GM12892 (cell line): ENCODE data around the gene TSEN54.

ENCODE experiments used
- DNase-seq: peaks from one replicate; pipeline ENCODE4 v3.0.0; 2011; ENCODE audit not compliant: insufficient read length
- FAIRE-seq: peaks from 2 replicates; lab custom pipeline; 2011; peaks lifted over from hg19 to GRCh38; lab: Jason Lieb, UNC
- POLR2A ChIP-seq: IDR thresholded peaks from 2 replicates; pipeline ENCODE4 v1.6.1; 2011; ENCODE audit warnings: low read depth, low read length, control low read depth
- POLR2AphosphoS5 ChIP-seq: IDR thresholded peaks from 2 replicates; pipeline ENCODE4 v1.6.1; 2011; ENCODE audit warnings: low read depth, low read length, control low read depth
- TAF1 ChIP-seq: IDR thresholded peaks from 2 replicates; pipeline ENCODE4 v1.6.1; 2011; ENCODE audit warnings: low read depth, mild to moderate bottlenecking, control low read depth, low read length, borderline replicate concordance

TSEN54 gene

DNA sequence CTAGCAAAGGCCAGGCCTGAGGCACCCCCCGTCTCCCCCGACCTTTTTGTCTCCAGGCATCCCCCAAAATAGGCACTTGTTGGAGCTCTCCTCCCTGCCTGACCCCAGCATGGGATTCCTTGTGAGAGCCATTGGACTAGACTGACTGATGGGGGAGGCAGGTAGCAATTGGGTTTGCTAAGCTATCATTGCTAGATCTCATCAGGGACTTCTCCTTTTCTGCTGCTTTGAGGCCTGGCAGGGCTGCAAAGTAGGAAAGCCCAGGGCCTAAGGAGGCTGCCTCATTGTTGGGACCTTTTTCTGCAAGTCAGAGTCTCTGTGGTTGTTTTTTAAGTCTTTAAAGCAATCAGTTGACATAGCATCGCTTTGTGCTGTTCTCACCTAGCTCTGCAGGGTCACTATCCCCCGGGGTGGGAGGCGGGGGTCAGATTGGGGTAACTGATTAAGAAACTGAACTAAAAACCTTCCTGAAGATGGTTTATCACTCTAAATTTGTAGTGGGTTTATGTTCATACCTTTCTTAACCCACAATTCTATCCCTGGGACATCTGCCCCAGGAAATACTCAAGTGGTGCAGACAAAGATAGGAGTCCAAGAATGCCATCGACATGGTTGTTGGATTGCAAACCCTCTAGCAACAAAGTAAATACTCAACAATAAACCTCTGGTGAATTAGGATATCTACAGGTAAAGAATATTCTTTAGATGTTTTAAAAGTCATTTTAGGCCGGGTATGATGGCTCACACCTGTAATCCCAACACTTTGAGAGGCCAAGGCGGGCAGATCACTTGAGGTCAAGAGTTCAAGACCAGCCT is 37.2 kb downstream of the TSEN54 start:
- FAIRE-seq (no peak), DNase-seq (no peak)
- TF ChIP-seq POLR2AphosphoS5 (no peak), POLR2A (no peak), TAF1 (no peak)

DNA sequence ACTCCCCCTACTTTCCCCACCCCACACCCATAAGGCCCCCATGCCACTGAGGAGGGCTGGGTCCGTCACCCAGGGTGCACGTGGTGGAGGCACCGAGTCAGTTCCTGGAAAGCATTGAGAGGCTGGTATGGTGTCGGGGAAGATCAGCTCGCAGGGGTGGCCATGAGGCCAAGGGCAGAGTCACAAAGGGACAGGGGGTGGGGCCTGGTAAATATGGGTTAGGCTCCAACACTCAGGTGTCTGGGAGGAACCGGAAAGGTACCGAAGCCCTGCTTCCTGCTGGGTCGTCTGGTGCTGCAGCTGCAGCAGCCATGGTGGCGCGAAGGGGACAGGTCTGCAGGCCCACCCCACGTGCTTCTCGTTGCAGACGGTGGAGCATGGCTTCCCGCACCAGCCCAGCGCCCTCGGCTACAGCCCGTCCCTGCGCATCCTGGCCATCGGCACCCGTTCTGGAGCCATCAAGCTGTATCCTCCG is 39.4 kb downstream of the TSEN54 start:
- no peak for DNase-seq
- FAIRE-seq, result no peak
- TF ChIP-seq POLR2A, result no peak
- TF ChIP-seq TAF1, result no peak
- no peak for TF ChIP-seq POLR2AphosphoS5

DNA sequence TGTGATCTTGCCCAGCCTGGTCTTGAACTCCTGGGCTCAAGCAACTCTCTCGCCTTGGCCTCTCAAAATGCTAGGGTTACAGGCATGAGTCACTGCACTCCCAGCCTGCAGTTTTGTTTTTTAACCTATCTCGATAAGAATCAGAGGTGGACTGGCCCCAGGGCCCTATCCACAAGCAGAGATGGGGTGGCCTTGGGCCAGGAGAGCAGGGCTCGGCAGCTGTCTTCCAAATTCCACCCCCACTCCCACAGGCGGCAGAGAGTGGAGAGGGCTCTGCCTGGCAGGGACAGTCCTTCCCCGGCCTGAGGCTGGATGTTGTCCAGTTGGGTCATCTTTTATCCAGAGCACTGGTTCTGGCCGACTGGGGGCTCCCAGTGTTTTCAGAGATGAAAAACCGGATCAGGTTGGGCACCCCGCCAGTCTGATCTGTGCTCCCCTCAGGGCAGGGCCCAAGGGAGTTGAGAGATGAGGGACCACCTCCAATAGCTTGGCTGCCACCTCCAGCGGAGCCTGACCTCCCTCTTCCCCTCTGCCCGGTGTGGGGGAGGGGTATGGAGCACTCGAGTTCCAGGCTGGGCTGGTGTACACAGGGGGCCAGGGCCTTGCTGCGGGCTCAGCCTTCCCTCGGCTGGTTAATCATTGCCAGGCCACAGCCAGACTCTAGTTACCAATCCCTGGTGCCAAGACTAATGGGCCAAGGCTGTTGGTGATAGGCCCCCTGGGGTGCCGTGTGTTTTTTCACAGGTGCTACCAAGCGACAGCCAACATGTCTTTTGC is 40.9 kb downstream of the TSEN54 start:
- TF ChIP-seq TAF1 (no peak), POLR2A (no peak), POLR2AphosphoS5 (no peak)
- DNase-seq (no peak), FAIRE-seq (no peak)

DNA sequence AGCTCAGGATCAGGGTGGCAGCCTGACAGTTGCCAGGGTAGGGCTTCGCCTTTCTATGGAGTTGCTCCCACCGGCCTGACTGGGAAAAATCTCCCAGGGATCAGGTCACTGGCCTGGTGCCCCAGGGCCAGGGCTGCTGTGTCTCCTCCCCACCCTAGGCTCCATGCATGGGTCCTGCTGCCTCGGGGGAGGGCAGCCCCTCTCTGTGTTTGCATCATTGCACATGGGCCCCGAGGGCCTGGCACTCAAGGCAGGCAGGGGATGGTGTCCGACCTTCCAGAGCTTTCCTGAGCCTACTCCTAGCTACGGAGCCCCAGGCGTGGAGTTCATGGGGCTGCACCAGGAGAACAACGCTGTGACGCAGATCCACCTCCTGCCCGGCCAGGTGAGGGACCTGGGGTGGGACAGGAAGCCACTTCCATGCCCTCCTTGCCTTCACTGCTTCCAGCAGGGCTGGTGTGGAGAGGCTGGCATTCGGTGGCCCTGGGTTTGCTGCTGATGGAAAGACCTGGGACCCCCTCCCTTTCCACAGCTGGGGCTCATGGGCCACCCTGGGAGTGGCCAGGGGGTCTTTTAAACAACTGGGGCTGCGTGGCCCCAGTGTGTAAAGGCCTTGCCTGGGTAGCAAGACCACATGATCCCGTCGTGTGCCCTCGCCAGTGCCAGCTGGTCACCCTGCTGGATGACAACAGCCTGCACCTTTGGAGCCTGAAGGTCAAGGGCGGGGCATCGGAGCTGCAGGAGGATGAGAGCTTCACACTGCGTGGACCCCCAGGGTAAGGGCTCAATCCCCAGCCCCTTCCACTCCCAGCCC is 41.7 kb downstream of the TSEN54 start:
- no peak for FAIRE-seq
- TF ChIP-seq POLR2AphosphoS5 (no peak), TAF1 (no peak), POLR2A (no peak)
- no peak for DNase-seq

DNA sequence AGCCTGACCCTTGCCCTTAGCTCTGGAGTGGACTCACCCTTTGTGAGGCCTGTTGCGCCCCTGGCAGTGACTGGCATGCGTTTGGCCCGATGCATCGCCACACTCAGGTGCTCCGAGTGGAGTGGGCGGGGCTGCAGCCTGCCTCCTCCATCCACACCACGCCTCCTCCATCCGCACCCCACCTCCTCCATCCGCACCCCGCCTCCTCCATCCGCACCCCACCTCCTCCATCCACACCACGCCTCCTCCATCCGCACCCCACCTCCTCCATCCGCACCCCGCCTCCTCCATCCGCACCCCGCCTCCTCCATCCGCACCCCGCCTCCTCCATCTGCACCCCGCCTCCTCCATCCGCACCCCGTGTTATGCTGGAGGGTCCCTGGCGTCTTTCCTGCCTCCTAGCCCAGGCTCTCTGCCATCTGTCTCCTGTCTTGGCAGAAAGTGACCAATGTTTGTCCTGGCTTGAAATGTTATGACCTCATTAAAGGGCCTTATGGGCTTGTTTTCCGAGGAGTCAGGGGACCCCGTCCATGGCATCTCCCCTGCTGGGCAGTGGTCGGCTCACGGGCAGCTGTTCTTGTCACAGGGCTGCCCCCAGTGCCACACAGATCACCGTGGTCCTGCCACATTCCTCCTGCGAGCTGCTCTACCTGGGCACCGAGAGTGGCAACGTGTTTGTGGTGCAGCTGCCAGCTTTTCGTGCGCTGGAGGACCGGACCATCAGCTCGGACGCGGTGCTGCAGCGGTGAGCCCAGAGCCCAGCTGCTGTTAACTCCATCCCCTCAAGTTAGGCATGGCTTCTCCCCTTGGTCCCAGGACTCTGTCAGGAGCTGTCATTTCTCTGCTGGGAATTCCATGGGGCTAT is 42.6 kb downstream of the TSEN54 start:
- no peak for FAIRE-seq
- no peak for TF ChIP-seq TAF1
- TF ChIP-seq POLR2AphosphoS5, result no peak
- no peak for TF ChIP-seq POLR2A
- DNase-seq, result no peak

DNA sequence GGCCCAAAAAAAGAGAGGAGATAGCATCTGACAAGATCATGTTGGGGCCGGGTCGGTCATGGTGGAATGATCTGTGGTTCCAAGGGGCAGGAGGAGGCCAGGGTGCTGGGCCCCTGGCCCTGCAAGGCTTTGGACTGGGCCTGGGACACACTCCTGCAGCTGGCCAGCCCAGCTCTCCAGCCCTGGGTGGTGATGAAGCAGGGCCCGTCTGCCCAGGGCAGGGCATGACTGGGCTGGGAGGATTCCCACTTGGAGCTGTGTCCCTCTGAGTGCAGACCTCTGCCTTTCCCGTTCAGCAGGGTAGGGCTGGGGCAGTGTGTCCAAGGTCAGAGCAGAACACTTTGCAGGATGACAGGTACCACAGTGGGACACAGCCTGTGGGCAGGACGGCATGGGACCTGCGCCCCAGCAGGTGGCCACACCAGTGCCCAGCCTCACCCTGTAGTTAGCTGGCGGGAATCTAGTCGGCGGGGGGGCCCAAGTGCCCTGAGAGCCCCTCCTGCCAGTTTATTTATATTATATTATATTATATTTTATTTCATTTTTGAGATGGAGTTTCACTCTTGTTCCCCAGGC is 43.7 kb downstream of the TSEN54 start:
- TF ChIP-seq POLR2A (no peak), TAF1 (no peak), POLR2AphosphoS5 (no peak)
- no peak for FAIRE-seq

DNA sequence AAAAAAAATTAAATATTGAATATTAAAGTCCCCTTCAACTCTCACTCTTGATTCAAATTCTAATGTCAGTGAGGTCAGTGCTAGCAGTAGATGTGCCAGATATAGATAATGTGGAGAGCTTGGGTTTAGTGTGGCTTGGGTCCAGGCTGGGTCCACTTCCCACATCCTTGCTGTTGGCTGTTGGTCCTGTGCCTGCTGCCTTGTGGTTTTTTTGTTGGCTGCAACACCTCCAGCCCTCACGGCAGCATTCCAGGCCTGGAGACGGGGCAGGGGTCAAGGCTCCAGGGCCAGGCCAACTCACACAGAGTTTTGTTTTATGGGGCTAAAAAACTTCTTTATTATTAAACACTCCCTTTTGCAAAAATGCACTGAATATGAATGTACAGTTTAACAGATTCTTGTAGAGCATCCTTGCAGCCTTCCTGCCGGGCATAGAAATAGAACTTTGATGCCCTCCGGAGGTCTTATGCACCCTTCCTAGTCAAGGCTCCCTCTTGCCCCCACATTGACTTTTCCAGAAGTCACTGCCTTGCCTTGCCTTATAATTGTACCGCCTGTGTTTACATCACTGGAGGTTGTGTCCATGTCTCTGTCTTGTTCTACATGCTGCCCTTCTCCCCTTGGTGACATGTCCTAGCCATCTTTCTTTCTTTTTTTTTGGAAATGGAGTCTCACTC is 45.7 kb downstream of the TSEN54 start:
- no peak for FAIRE-seq
- no peak for TF ChIP-seq POLR2AphosphoS5
- TF ChIP-seq TAF1, result no peak
- TF ChIP-seq POLR2A, result no peak

More for the DNA sequence above, 43.7 kb downstream of the TSEN54 start:
- DNase-seq, result no peak

DNA sequence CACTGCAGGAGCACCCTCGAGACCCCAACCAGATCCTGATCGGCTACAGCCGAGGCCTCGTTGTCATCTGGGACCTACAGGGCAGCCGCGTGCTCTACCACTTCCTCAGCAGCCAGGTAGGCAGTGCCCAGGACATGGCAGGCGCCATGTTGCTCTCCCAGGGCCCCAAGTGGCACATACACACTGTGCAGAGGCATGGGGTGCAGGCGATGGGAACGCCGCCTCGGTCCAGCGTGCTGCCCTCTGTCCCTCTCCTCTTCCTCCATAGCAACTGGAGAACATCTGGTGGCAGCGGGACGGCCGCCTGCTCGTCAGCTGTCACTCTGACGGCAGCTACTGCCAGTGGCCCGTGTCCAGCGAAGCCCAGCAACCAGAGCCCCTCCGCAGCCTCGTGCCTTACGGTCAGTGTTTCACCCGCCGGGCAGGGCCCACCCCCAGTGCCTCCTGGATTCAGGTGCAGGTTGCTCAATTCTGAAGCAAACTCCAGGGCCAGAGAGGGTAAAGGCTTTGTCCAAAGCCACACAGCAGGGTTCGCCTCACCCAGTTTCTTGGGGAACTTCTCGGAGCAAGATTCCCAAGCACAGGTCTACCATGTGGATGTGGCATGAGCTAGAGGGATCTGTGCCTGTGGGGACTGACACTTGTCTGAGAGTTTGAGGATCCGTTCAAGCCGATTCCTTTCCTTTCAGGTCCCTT is 46.9 kb downstream of the TSEN54 start:
- TF ChIP-seq POLR2A, result no peak
- no peak for FAIRE-seq
- DNase-seq, result no peak

More for the DNA sequence above, 45.7 kb downstream of the TSEN54 start:
- DNase-seq, result no peak

DNA sequence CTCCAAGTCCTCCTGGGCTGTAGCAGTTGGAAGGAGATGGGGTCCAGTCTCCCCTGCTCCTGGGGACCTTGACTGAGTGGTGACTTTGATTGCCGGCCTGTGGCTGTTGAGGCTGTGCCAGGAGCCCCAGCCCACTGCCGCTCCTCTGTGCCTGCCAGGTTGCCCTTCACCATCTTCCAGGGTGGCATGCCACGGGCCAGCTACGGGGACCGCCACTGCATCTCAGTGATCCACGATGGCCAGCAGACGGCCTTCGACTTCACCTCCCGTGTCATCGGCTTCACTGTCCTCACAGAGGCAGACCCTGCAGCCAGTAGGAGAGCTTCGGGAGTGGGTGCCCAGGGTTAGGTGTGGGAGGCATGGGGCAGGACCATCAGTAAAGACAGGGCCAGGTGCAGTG is 47.9 kb downstream of the TSEN54 start:
- FAIRE-seq (no peak), DNase-seq (no peak)
- TF ChIP-seq POLR2A (no peak), POLR2AphosphoS5 (no peak), TAF1 (no peak)

DNA sequence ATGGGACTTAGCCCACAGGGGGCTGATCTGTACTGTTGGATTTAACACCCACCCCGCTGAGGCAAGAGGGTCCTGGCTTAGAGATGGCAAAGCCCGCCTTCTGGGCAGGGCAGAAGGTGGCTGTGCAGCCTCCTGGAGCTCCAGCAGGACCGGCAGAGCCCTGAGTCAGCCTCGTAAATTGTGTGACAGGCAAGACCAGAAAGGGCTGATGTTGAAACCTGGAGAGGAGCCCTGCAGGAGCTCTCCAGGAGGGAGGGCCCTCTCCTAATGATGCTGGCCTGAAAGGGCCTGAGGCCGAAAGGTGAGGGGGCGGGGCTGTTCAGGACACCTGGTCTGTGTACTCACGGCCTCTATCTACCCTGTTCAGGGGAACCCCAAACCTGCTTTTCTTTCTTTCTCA is 48.7 kb downstream of the TSEN54 start:
- DNase-seq (no peak), FAIRE-seq (no peak)
- TF ChIP-seq TAF1, result no peak
- no peak for TF ChIP-seq POLR2A
- no peak for TF ChIP-seq POLR2AphosphoS5
